Mesenchymal stem cell (in vitro differentiated cells and primary cell): ENCODE data around the gene MUC4.

ENCODE experiments used
- DNase-seq: peaks from one replicate; pipeline ENCODE4 v3.0.0-alpha.2; 2013
- H2AFZ ChIP-seq: one replicate; pipeline ENCODE4 v1.6.1; 2013; ENCODE audit warnings: low read depth, mild to moderate bottlenecking, control low read depth, inconsistent platforms, low read length, moderate library complexity
- H2AK5ac ChIP-seq: 2 replicates; pipeline ENCODE4 v1.6.1; 2013; ENCODE audit warnings: low read length, moderate library complexity, mild to moderate bottlenecking, inconsistent platforms; ENCODE audit not compliant: severe bottlenecking
- H2BK120ac ChIP-seq: one replicate; pipeline ENCODE4 v1.6.1; 2013; ENCODE audit warnings: low read depth, mild to moderate bottlenecking, inconsistent platforms, low read length, moderate library complexity
- H2BK12ac ChIP-seq, 2 experiments: one replicate each; pipeline ENCODE4 v1.6.1; 2013; ENCODE audit warnings: inconsistent platforms in 2 of 2, low read length in 2 of 2, mild to moderate bottlenecking in 2 of 2, moderate library complexity in 2 of 2, control low read depth in 1 of 2
- H2BK15ac ChIP-seq: one replicate; pipeline ENCODE4 v1.6.1; 2013; ENCODE audit warnings: mild to moderate bottlenecking, low read depth, inconsistent platforms; ENCODE audit not compliant: poor library complexity, severe bottlenecking
- H2BK5ac ChIP-seq: 2 replicates; pipeline ENCODE4 v1.6.1; 2013; ENCODE audit warnings: low read depth, mild to moderate bottlenecking, low read length, control low read depth, inconsistent platforms; ENCODE audit not compliant: poor library complexity, severe bottlenecking
- H3K14ac ChIP-seq, 2 experiments: one replicate each; pipeline ENCODE4 v1.6.1; 2013; ENCODE audit warnings: inconsistent platforms in 2 of 2, low read length in 2 of 2, control low read depth in 1 of 2, mild to moderate bottlenecking in 1 of 2, moderate library complexity in 1 of 2
- H3K18ac ChIP-seq, 2 experiments: one replicate each; pipeline ENCODE4 v1.6.1; 2013; ENCODE audit warnings: inconsistent platforms in 2 of 2, low read length in 2 of 2, control low read depth in 1 of 2, low read depth in 1 of 2, mild to moderate bottlenecking in 1 of 2
- H3K23ac ChIP-seq, 2 experiments: one replicate each; pipeline ENCODE4 v1.6.1; 2013; ENCODE audit warnings: inconsistent platforms in 2 of 2, low read length in 2 of 2, mild to moderate bottlenecking in 2 of 2, moderate library complexity in 2 of 2, control low read depth in 1 of 2
- H3K27ac ChIP-seq: 2 replicates; pipeline ENCODE4 v1.5.1; 2013; ENCODE audit warnings: mild to moderate bottlenecking, moderate library complexity, low read length, control low read depth, inconsistent platforms; ENCODE audit not compliant: poor library complexity, severe bottlenecking
- H3K27me3 ChIP-seq, 2 experiments: 2 replicates each; pipeline versions ENCODE4 v1.6.1 to v1.7.0; 2013; ENCODE audit warnings: low read length in 2 of 2, mild to moderate bottlenecking in 2 of 2, moderate library complexity in 2 of 2, control low read depth in 1 of 2, inconsistent platforms in 1 of 2; ENCODE audit not compliant: control insufficient read depth in 1 of 2, insufficient read depth in 1 of 2
- H3K36me3 ChIP-seq, 2 experiments: 2 replicates each; pipeline versions ENCODE4 v1.6.1 to v1.7.0; 2013; ENCODE audit warnings: low read length in 2 of 2, control low read depth in 1 of 2, inconsistent platforms in 1 of 2, low read depth in 1 of 2, mild to moderate bottlenecking in 1 of 2; ENCODE audit not compliant: insufficient read depth in 2 of 2, control insufficient read depth in 1 of 2
- H3K4ac ChIP-seq, 2 experiments: one replicate each; pipeline ENCODE4 v1.6.1; 2013; ENCODE audit warnings: inconsistent platforms in 2 of 2, low read length in 2 of 2, mild to moderate bottlenecking in 2 of 2, moderate library complexity in 2 of 2, control low read depth in 1 of 2, low read depth in 1 of 2
- H3K4me1 ChIP-seq: 2 replicates; pipeline ENCODE4 v1.6.1; 2013; ENCODE audit warnings: low read depth, low read length, control low read depth; ENCODE audit not compliant: control insufficient read depth, insufficient read depth
- H3K4me2 ChIP-seq: 2 replicates; pipeline ENCODE4 v1.6.1; 2013; ENCODE audit warnings: low read length, mild to moderate bottlenecking, inconsistent platforms; ENCODE audit not compliant: poor library complexity, severe bottlenecking
- H3K4me3 ChIP-seq, 2 experiments: 2 replicates each; pipeline versions ENCODE4 v1.5.1 to v1.7.0; 2013; ENCODE audit warnings: low read length in 2 of 2, mild to moderate bottlenecking in 2 of 2, control low read depth in 1 of 2, low read depth in 1 of 2; ENCODE audit not compliant: insufficient read depth in 1 of 2
- H3K79me1 ChIP-seq: replicated peaks from 2 replicates; pipeline ENCODE4 v1.6.1; 2013; ENCODE audit warnings: mild to moderate bottlenecking, control low read depth, low read length, inconsistent platforms; ENCODE audit not compliant: poor library complexity, severe bottlenecking
- H3K9ac ChIP-seq: 2 replicates; pipeline ENCODE4 v1.7.0; 2013; ENCODE audit warnings: mild to moderate bottlenecking, low read length, moderate library complexity
- H3K9me3 ChIP-seq: 2 replicates; pipeline ENCODE4 v1.7.0; 2013; ENCODE audit warnings: mild to moderate bottlenecking, low read length; ENCODE audit not compliant: control insufficient read depth
- H4K8ac ChIP-seq: one replicate; pipeline ENCODE4 v1.6.1; 2013; ENCODE audit warnings: inconsistent platforms, mild to moderate bottlenecking, low read length, moderate library complexity
- H4K91ac ChIP-seq: one replicate; pipeline ENCODE4 v1.6.1; 2013; ENCODE audit warnings: mild to moderate bottlenecking, low read length, inconsistent platforms
- WGBS: methylation state at CpG from one replicate; pipeline ENCODE4 v1.1.7; 2013; ENCODE audit warnings: mixed read lengths; 5-methylcytosine and 5-hydroxymethylcytosine counted together

The MUC4 gene

GRCh38 chr3:195699388-195699771 is 112.3 kb downstream of the MUC4 start:
- H3K18ac ChIP-seq, result no peak overlapping the region
- WGBS, result 88% methylated on average over 2 of the region's 2 CpGs
- no peak overlapping the region for H3K9ac ChIP-seq

GRCh38 chr3:195698647-195699387 is 112.9 kb downstream of the MUC4 start:
- Histone ChIP-seq H3K9ac (peak overlapping the region; percentile 47), H3K4me2 (no peak overlapping the region), H2BK15ac (no peak overlapping the region), H3K4me1 (peaks cover 7% of the 10 kb centered on the region), H3K23ac (no peak overlapping the region), H2AK5ac (no peak overlapping the region), H4K8ac (no peak overlapping the region), H2BK5ac (no peak overlapping the region), H2AFZ (no peak overlapping the region), H3K14ac (no peak overlapping the region), H3K36me3 (peaks cover 20 to 30% of the 10 kb centered on the region in 2 experiments), H3K9me3 (no peaks in the 10 kb centered on the region), H2BK12ac (no peak overlapping the region), H3K4me3 (peak overlapping the region in 1 of 2 experiments; percentile 40), H3K79me1 (peaks cover 2% of the 10 kb centered on the region), H3K27ac (no peak overlapping the region), H3K18ac (no peak overlapping the region), H3K27me3 (no peaks in the 10 kb centered on the region), H3K4ac (no peak overlapping the region), H4K91ac (no peak overlapping the region), H2BK120ac (no peak overlapping the region)
- no peak for DNase-seq
- 70% methylated on average over 5 of the region's 5 CpGs for WGBS

More at GRCh38 chr3:195699388-195699771, 112.3 kb downstream of the MUC4 start:
- H3K9me3 ChIP-seq, result no peaks in the 10 kb centered on the region
- H2BK15ac ChIP-seq, result no peak overlapping the region
- H3K27me3 ChIP-seq, result no peaks in the 10 kb centered on the region
- no peak overlapping the region for H3K4ac ChIP-seq
- peaks cover under 1% of the 10 kb centered on the region for H3K79me1 ChIP-seq
- no peak overlapping the region for H2BK12ac ChIP-seq
- no peak for DNase-seq
- H3K4me2 ChIP-seq, result no peak overlapping the region
- H3K27ac ChIP-seq, result no peak overlapping the region
- H2AFZ ChIP-seq, result no peak overlapping the region
- H3K23ac ChIP-seq, result no peak overlapping the region
- no peak overlapping the region for H4K8ac ChIP-seq
- H4K91ac ChIP-seq, result no peak overlapping the region
- no peak overlapping the region for H2BK120ac ChIP-seq
- H3K4me1 ChIP-seq, result peaks cover 7% of the 10 kb centered on the region
- H2BK5ac ChIP-seq, result no peak overlapping the region
- H3K4me3 ChIP-seq, result no peak overlapping the region
- H3K14ac ChIP-seq, result no peak overlapping the region
- H3K36me3 ChIP-seq, result peaks cover 14 to 25% of the 10 kb centered on the region in 2 experiments
- no peak overlapping the region for H2AK5ac ChIP-seq

GRCh38 chr3:195698325-195698646 is 113.4 kb downstream of the MUC4 start:
- Histone ChIP-seq H4K91ac (no peak overlapping the region), H2AK5ac (no peak overlapping the region), H3K79me1 (peaks cover 2% of the 10 kb centered on the region), H3K4ac (no peak overlapping the region), H2AFZ (no peak overlapping the region), H3K27me3 (no peaks in the 10 kb centered on the region), H4K8ac (no peak overlapping the region), H2BK15ac (no peak overlapping the region), H3K9me3 (no peaks in the 10 kb centered on the region), H3K23ac (no peak overlapping the region), H3K36me3 (peaks cover 21 to 35% of the 10 kb centered on the region in 2 experiments), H3K14ac (no peak overlapping the region), H3K27ac (no peak overlapping the region), H3K4me2 (no peak overlapping the region), H3K18ac (no peak overlapping the region), H3K4me3 (peak overlapping the region in 1 of 2 experiments; percentile 40), H3K9ac (peak overlapping the region; percentile 47), H2BK12ac (no peak overlapping the region), H2BK120ac (no peak overlapping the region), H3K4me1 (peaks cover 7% of the 10 kb centered on the region), H2BK5ac (no peak overlapping the region)
- WGBS, result 85% methylated on average over 4 of the region's 4 CpGs
- no peak for DNase-seq

GRCh38 chr3:195697582-195698324 is 114.0 kb downstream of the MUC4 start:
- Histone ChIP-seq H2AFZ (no peak overlapping the region), H3K27ac (no peak overlapping the region), H3K79me1 (peaks cover 2% of the 10 kb centered on the region), H3K4me2 (no peak overlapping the region), H3K9ac (peak overlapping the region; percentile 47), H4K8ac (no peak overlapping the region), H3K9me3 (no peaks in the 10 kb centered on the region), H3K18ac (no peak overlapping the region), H3K4me1 (peaks cover 7% of the 10 kb centered on the region), H3K4me3 (peak overlapping the region in 1 of 2 experiments; percentile 40), H2BK5ac (no peak overlapping the region), H2BK15ac (no peak overlapping the region), H3K14ac (no peak overlapping the region), H4K91ac (peak overlapping the region; percentile 14), H3K27me3 (no peaks in the 10 kb centered on the region), H2BK12ac (no peak overlapping the region), H3K36me3 (peaks cover 21 to 39% of the 10 kb centered on the region in 2 experiments), H3K4ac (no peak overlapping the region), H2AK5ac (no peak overlapping the region), H3K23ac (no peak overlapping the region), H2BK120ac (no peak overlapping the region)
- peak; percentile 79 for DNase-seq
- 65% methylated on average over 11 of the region's 11 CpGs for WGBS
